Measurements from ENCODE around the gene RIMS4. TPM values are rescaled to one million over a fixed set of nuclear protein-coding genes. Genes with fewer than 3 reads are reported as not detected.

The RIMS4 gene
- total RNA-seq, 2 donors from 2014 or later: 1.0 to 61.9 TPM

GRCh38 chr20:44723391-44723790, 87.0 kb downstream of the RIMS4 start:
- intact Hi-C loops (cut with DNase I): no loop called here
- 82% methylated on average over 7 of the region's 7 CpGs for WGBS

GRCh38 chr20:44722990-44723389, 87.4 kb downstream of the RIMS4 start:
- no peaks in the 10 kb centered on the region for H3K27me3 ChIP-seq (replicated peaks; ENCODE audit: insufficient read depth)
- TF ChIP-seq CTCF (IDR thresholded peaks at IDR 0.05) (no peak), POLR2A (IDR thresholded peaks at IDR 0.05) (no peak), POLR2AphosphoS5 (IDR thresholded peaks at IDR 0.05) (no peak)
- no peaks in the 10 kb centered on the region for H3K36me3 ChIP-seq
- H3K27ac ChIP-seq: no peak overlapping the region
- no peak for DNase-seq (ENCODE audit: low spot score)
- no peak overlapping the region for H3K4me3 ChIP-seq
- H3K9me3 ChIP-seq: no peaks in the 10 kb centered on the region
- WGBS: 92% methylated on average over 2 of the region's 2 CpGs
- intact Hi-C loops (cut with DNase I): no loop called here
- no peaks in the 10 kb centered on the region for H3K4me1 ChIP-seq (replicated peaks)

More at GRCh38 chr20:44723391-44723790, 87.0 kb downstream of the RIMS4 start:
- Histone ChIP-seq H3K27ac (no peak overlapping the region), H3K4me3 (no peak overlapping the region), H3K9me3 (no peaks in the 10 kb centered on the region), H3K36me3 (no peaks in the 10 kb centered on the region), H3K4me1 (replicated peaks) (no peaks in the 10 kb centered on the region), H3K27me3 (replicated peaks; ENCODE audit: insufficient read depth) (no peaks in the 10 kb centered on the region)
- TF ChIP-seq CTCF (IDR thresholded peaks at IDR 0.05) (no peak), POLR2A (IDR thresholded peaks at IDR 0.05) (no peak), POLR2AphosphoS5 (IDR thresholded peaks at IDR 0.05) (no peak)
- DNase-seq (ENCODE audit: low spot score): no peak

- Histone ChIP-seq H3K4me3 (no peak overlapping the region), H3K9me3 (no peaks in the 10 kb centered on the region), H3K27me3 (replicated peaks; ENCODE audit: insufficient read depth) (no peaks in the 10 kb centered on the region), H3K27ac (no peak overlapping the region), H3K36me3 (no peaks in the 10 kb centered on the region), H3K4me1 (replicated peaks) (no peaks in the 10 kb centered on the region)
- intact Hi-C loops (cut with DNase I): no loop called here
- TF ChIP-seq CTCF (IDR thresholded peaks at IDR 0.05) (no peak), POLR2AphosphoS5 (IDR thresholded peaks at IDR 0.05) (no peak), POLR2A (IDR thresholded peaks at IDR 0.05) (no peak)
- WGBS: 100% methylated on average over 1 of the region's 1 CpG
- DNase-seq (ENCODE audit: low spot score): no peak
Measured at GRCh38 chr20:44721785-44722054, 88.6 kb downstream of the RIMS4 start.

GRCh38 chr20:44720997-44721784, 89.2 kb downstream of the RIMS4 start:
- no peaks in the 10 kb centered on the region for H3K27me3 ChIP-seq (replicated peaks; ENCODE audit: insufficient read depth)
- 25% methylated on average over 11 of the region's 11 CpGs for whole genome bisulfite sequencing
- H3K36me3 ChIP-seq: no peaks in the 10 kb centered on the region
- H3K4me1 ChIP-seq (replicated peaks): no peaks in the 10 kb centered on the region
- peak overlapping the region; percentile 51 for H3K27ac ChIP-seq
- DNase-seq (ENCODE audit: low spot score): no peak
- H3K4me3 ChIP-seq: no peak overlapping the region
- intact Hi-C loops (cut with DNase I): no loop called here
- TF ChIP-seq CTCF (IDR thresholded peaks at IDR 0.05) (no peak), POLR2A (IDR thresholded peaks at IDR 0.05) (no peak), POLR2AphosphoS5 (IDR thresholded peaks at IDR 0.05) (no peak)
- no peaks in the 10 kb centered on the region for H3K9me3 ChIP-seq

- no peaks in the 10 kb centered on the region for H3K9me3 ChIP-seq
- H3K27ac ChIP-seq: peak overlapping the region; percentile 51
- no peaks in the 10 kb centered on the region for H3K4me1 ChIP-seq (replicated peaks)
- intact Hi-C loops (cut with DNase I): no loop called here
- H3K27me3 ChIP-seq (replicated peaks; ENCODE audit: insufficient read depth): no peaks in the 10 kb centered on the region
- H3K4me3 ChIP-seq: no peak overlapping the region
- TF ChIP-seq POLR2AphosphoS5 (IDR thresholded peaks at IDR 0.05): peak; percentile 39
- no peak for TF ChIP-seq CTCF (IDR thresholded peaks at IDR 0.05)
- TF ChIP-seq POLR2A (IDR thresholded peaks at IDR 0.05): no peak
- WGBS: 19% methylated on average over 7 of the region's 7 CpGs
- DNase-seq (ENCODE audit: low spot score): peak; percentile 24
- H3K36me3 ChIP-seq: no peaks in the 10 kb centered on the region
Measured at GRCh38 chr20:44720621-44720996, 89.7 kb downstream of the RIMS4 start.

All from prostate gland (tissue), 2 donors.